ENCODE measurements around the gene FN1. TPM values are rescaled to one million over a fixed set of nuclear protein-coding genes. Genes with fewer than 3 reads are reported as not detected.

The FN1 gene
- total and polyA plus RNA-seq, 2 donors (not counting 3 experiments of a cell fraction or from before 2014, with no cell fraction given): 3,221 to 3,740 TPM

GRCh38 chr2:215417400-215417951 lies 18.4 kb downstream of the FN1 start:
- H3K9me1 ChIP-seq (replicated peaks; ENCODE audit: control insufficient read depth, extremely low read depth, insufficient read depth, low read length): no peaks in the 10 kb centered on the region
- intact Hi-C loops (cut with micrococcal nuclease) (no loop called here), dilution Hi-C loops (cut with MboI; ENCODE audit: extremely low pct_ligation_motif_present, low sequenced_read_pairs) (no loop called here)
- no peaks in the 10 kb centered on the region for H4K20me1 ChIP-seq (replicated peaks; ENCODE audit: control insufficient read depth, extremely low read depth, insufficient read depth, low read length)
- ChIA-PET CTCF (no interaction called here), POLR2A (no interaction called here)
- BruUV-seq (replicated peaks): no TSS peak
- FAIRE-seq (no peak), DNase-seq (ENCODE audit: low read depth, low spot score) (no peak)
- H3K9ac ChIP-seq (replicated peaks; ENCODE audit: extremely low read depth, insufficient read depth, low read length): no peak overlapping the region
- H3K36me3 ChIP-seq (ENCODE audit: control insufficient read depth in 2 of 2, extremely low read depth in 1 of 2, insufficient read depth in 2 of 2, low read length in 2 of 2): peaks cover 29 to 79% of the 10 kb centered on the region in 2 experiments
- H3K27me3 ChIP-seq (ENCODE audit: control insufficient read depth in 2 of 2, insufficient read depth in 2 of 2, low read length in 2 of 2): no peaks in the 10 kb centered on the region
- H3K79me2 ChIP-seq (ENCODE audit: control insufficient read depth, insufficient read depth, low read length): peaks cover 21% of the 10 kb centered on the region
- H3K4me3 ChIP-seq (replicated peaks in 1 of 3; ENCODE audit: insufficient read depth in 1 of 3, low read depth in 1 of 3, low read length in 3 of 3): no peak overlapping the region
- peaks cover 51% of the 10 kb centered on the region for H3K4me1 ChIP-seq (ENCODE audit: control insufficient read depth, extremely low read depth, insufficient read depth, low read length)
- H2AFZ ChIP-seq (ENCODE audit: low read depth, low read length): no peak overlapping the region
- no peak overlapping the region for H3K4me2 ChIP-seq (ENCODE audit: insufficient read depth, low read length)
- no peaks in the 10 kb centered on the region for H3K9me3 ChIP-seq (replicated peaks; ENCODE audit: control insufficient read depth, insufficient read depth, low read length)
- peak; percentile 40 for TF ChIP-seq POLR2AphosphoS5 (IDR thresholded peaks at IDR 0.05; ENCODE audit: insufficient read depth, low read depth, low read length)
- peak; percentile 36 for TF ChIP-seq POLR2A (IDR thresholded peaks at IDR 0.05; ENCODE audit: low read depth, low read length)
- TF ChIP-seq MYC (IDR thresholded peaks at IDR 0.05; ENCODE audit: low read depth, low read length): no peak
- H3K27ac ChIP-seq (ENCODE audit: insufficient read depth, low read depth, low read length): peak overlapping the region; percentile 7

GRCh38 chr2:215416656-215417055 lies 19.2 kb downstream of the FN1 start:
- Histone ChIP-seq H3K27me3 (ENCODE audit: control insufficient read depth in 2 of 2, insufficient read depth in 2 of 2, low read length in 2 of 2) (no peaks in the 10 kb centered on the region), H3K79me2 (ENCODE audit: control insufficient read depth, insufficient read depth, low read length) (peaks cover 17% of the 10 kb centered on the region), H3K36me3 (ENCODE audit: control insufficient read depth in 2 of 2, extremely low read depth in 1 of 2, insufficient read depth in 2 of 2, low read length in 2 of 2) (peaks cover 25 to 77% of the 10 kb centered on the region in 2 experiments), H3K9me3 (replicated peaks; ENCODE audit: control insufficient read depth, insufficient read depth, low read length) (no peaks in the 10 kb centered on the region), H3K4me2 (ENCODE audit: insufficient read depth, low read length) (no peak overlapping the region), H3K4me3 (replicated peaks in 1 of 3; ENCODE audit: insufficient read depth in 1 of 3, low read depth in 1 of 3, low read length in 3 of 3) (no peak overlapping the region), H4K20me1 (replicated peaks; ENCODE audit: control insufficient read depth, extremely low read depth, insufficient read depth, low read length) (no peaks in the 10 kb centered on the region), H2AFZ (ENCODE audit: low read depth, low read length) (no peak overlapping the region), H3K9me1 (replicated peaks; ENCODE audit: control insufficient read depth, extremely low read depth, insufficient read depth, low read length) (no peaks in the 10 kb centered on the region), H3K27ac (ENCODE audit: insufficient read depth, low read depth, low read length) (no peak overlapping the region), H3K9ac (replicated peaks; ENCODE audit: extremely low read depth, insufficient read depth, low read length) (no peak overlapping the region), H3K4me1 (ENCODE audit: control insufficient read depth, extremely low read depth, insufficient read depth, low read length) (peaks cover 50% of the 10 kb centered on the region)
- FAIRE-seq (no peak), DNase-seq (ENCODE audit: low read depth, low spot score) (no peak)
- intact Hi-C loops (cut with micrococcal nuclease) (no loop called here), dilution Hi-C loops (cut with MboI; ENCODE audit: extremely low pct_ligation_motif_present, low sequenced_read_pairs) (no loop called here)
- no peak for TF ChIP-seq GATA2 (IDR thresholded peaks at IDR 0.05; ENCODE audit: insufficient read depth, insufficient read length, low read depth, low read length)
- no peak for TF ChIP-seq EZH2 (IDR thresholded peaks at IDR 0.05; ENCODE audit: borderline replicate concordance, low read depth, low read length, severe bottlenecking)
- no peak for TF ChIP-seq MYC (IDR thresholded peaks at IDR 0.05; ENCODE audit: low read depth, low read length)
- no peak for TF ChIP-seq JUN (IDR thresholded peaks at IDR 0.05; ENCODE audit: borderline replicate concordance, insufficient read depth, insufficient read length, low read depth)
- TF ChIP-seq MAX (IDR thresholded peaks at IDR 0.05; ENCODE audit: insufficient read depth, insufficient read length): no peak
- no peak for TF ChIP-seq CTCF (IDR thresholded peaks at IDR 0.05; ENCODE audit: extremely low read depth in 1 of 2, insufficient read depth in 1 of 2, low read depth in 1 of 2, low read length in 2 of 2)
- TF ChIP-seq POLR2AphosphoS5 (IDR thresholded peaks at IDR 0.05; ENCODE audit: insufficient read depth, low read depth, low read length): no peak
- TF ChIP-seq POLR2A (IDR thresholded peaks at IDR 0.05; ENCODE audit: low read depth, low read length): no peak
- no peak for TF ChIP-seq FOS (IDR thresholded peaks at IDR 0.05; ENCODE audit: borderline replicate concordance, insufficient read depth, low read length)
- CTCF ChIA-PET: interaction anchor here (1.9 kb wide), 1 partner anchor 514 kb away, joined by 7 read pairs; no protein-coding TSS in a partner anchor
- POLR2A ChIA-PET: no interaction called here
- BruUV-seq (replicated peaks): no TSS peak

Data from endothelial cell of umbilical vein (primary cell).